Osteoblast (primary cell): ENCODE measurements around the gene FARP1. TPM values are rescaled to one million over a fixed set of nuclear protein-coding genes. Genes with fewer than 3 reads are reported as not detected.

ENCODE experiments used
- DNase-seq: peaks from one replicate; pipeline ENCODE4 v3.0.0; 2011; ENCODE audit warnings: low spot score, mixed read lengths; ENCODE audit not compliant: insufficient read length; ENCODE audit errors: missing footprints
- H2AFZ ChIP-seq: 2 replicates; pipeline ENCODE4 v1.6.0; 2011; ENCODE audit warnings: mild to moderate bottlenecking, low read length
- H3K27ac ChIP-seq: 2 replicates; pipeline ENCODE4 v1.5.1; 2011; ENCODE audit warnings: mild to moderate bottlenecking, low read depth, low read length, moderate library complexity
- H3K27me3 ChIP-seq: 2 replicates; pipeline ENCODE4 v1.6.0; 2012; ENCODE audit warnings: mild to moderate bottlenecking, control low read depth, inconsistent platforms, low read length, moderate library complexity; ENCODE audit not compliant: insufficient read depth
- H3K36me3 ChIP-seq: 2 replicates; pipeline ENCODE4 v1.5.1; 2011; ENCODE audit warnings: mild to moderate bottlenecking, low read length, control low read depth, moderate library complexity; ENCODE audit not compliant: insufficient read depth
- H3K4me1 ChIP-seq: 2 replicates; pipeline ENCODE4 v1.5.1; 2011; ENCODE audit warnings: mild to moderate bottlenecking, low read length, control low read depth, moderate library complexity; ENCODE audit not compliant: insufficient read depth
- H3K4me2 ChIP-seq: 2 replicates; pipeline ENCODE4 v1.6.0; 2011; ENCODE audit warnings: mild to moderate bottlenecking, low read length; ENCODE audit not compliant: insufficient read depth
- H3K4me3 ChIP-seq: fragments of 200-600 bp; sonication (generic); 3 replicates; pipeline ENCODE4 v1.5.1; 2012; ENCODE audit warnings: mild to moderate bottlenecking, low read length, inconsistent platforms; ENCODE audit not compliant: insufficient read depth
- H3K79me2 ChIP-seq: 2 replicates; pipeline ENCODE4 v1.6.0; 2012; ENCODE audit warnings: mild to moderate bottlenecking, low read length, control low read depth, inconsistent platforms; ENCODE audit not compliant: insufficient read depth
- H3K9me3 ChIP-seq: 2 replicates; pipeline ENCODE4 v1.5.1; 2011; ENCODE audit warnings: low read depth, low read length, control low read depth
- H4K20me1 ChIP-seq: 2 replicates; pipeline ENCODE4 v1.6.0; 2012; ENCODE audit warnings: mild to moderate bottlenecking, low read length, control low read depth; ENCODE audit not compliant: insufficient read depth
- total RNA-seq: library from RNA; depleted of rRNA; stranded (reverse); fragments of >200 nt; gene quantifications from 2 replicates; pipeline ENCODE4 v1.2.3, GENCODE V29; 2012
- TF ChIP-seq, protein P1 (sequence below): IDR thresholded peaks from 2 replicates; pipeline ENCODE4 v1.5.1; 2011; ENCODE audit warnings: mild to moderate bottlenecking, low read depth, low read length, moderate library complexity; ENCODE audit errors: extremely low read depth

The FARP1 gene
- total RNA-seq, 1 donor = 36.2 TPM

DNA sequence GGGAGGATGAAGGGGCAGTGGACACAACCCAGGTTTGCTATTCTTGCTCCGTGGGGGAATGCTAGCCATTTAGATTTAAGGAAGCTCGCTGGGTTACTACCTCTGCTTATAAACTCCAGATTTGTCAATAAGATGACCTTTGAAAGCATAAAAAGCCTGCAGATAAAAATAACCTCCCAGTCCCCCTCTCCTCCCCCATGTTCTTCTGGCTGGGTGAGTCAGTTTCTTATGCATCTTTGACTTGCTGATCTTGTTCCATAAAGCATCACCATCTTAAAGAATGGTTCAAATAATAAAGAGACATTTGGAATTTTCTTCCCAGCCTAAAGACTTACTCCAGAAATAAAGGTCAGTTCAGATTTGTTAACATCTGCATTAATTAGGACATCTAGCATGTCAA, 152.5 kb downstream of the FARP1 start:
- Histone ChIP-seq H4K20me1 (peaks cover 22% of the 10 kb centered on the region), H3K4me2 (no peak overlapping the region), H3K4me3 (no peak overlapping the region), H3K27ac (no peak overlapping the region), H2AFZ (no peak overlapping the region), H3K4me1 (peaks cover 17% of the 10 kb centered on the region), H3K27me3 (no peaks in the 10 kb centered on the region), H3K36me3 (no peaks in the 10 kb centered on the region), H3K79me2 (peaks cover 53% of the 10 kb centered on the region), H3K9me3 (no peaks in the 10 kb centered on the region)
- no peak for DNase-seq
- TF ChIP-seq, protein P1, sequence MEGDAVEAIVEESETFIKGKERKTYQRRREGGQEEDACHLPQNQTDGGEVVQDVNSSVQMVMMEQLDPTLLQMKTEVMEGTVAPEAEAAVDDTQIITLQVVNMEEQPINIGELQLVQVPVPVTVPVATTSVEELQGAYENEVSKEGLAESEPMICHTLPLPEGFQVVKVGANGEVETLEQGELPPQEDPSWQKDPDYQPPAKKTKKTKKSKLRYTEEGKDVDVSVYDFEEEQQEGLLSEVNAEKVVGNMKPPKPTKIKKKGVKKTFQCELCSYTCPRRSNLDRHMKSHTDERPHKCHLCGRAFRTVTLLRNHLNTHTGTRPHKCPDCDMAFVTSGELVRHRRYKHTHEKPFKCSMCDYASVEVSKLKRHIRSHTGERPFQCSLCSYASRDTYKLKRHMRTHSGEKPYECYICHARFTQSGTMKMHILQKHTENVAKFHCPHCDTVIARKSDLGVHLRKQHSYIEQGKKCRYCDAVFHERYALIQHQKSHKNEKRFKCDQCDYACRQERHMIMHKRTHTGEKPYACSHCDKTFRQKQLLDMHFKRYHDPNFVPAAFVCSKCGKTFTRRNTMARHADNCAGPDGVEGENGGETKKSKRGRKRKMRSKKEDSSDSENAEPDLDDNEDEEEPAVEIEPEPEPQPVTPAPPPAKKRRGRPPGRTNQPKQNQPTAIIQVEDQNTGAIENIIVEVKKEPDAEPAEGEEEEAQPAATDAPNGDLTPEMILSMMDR = no peak

- Histone ChIP-seq H3K27ac (no peak overlapping the region), H3K79me2 (peaks cover 54% of the 10 kb centered on the region), H3K36me3 (no peaks in the 10 kb centered on the region), H3K4me2 (no peak overlapping the region), H2AFZ (no peak overlapping the region), H3K9me3 (no peaks in the 10 kb centered on the region), H3K4me3 (no peak overlapping the region), H3K4me1 (peaks cover 26% of the 10 kb centered on the region), H3K27me3 (no peaks in the 10 kb centered on the region), H4K20me1 (peaks cover 28% of the 10 kb centered on the region)
- DNase-seq = no peak
- TF ChIP-seq, protein P1 = no peak
Measured at GRCh38 chr13:98297051-98297450, 154.2 kb downstream of the FARP1 start.

- TF ChIP-seq, protein P1 = no peak
- Histone ChIP-seq H3K36me3 (no peaks in the 10 kb centered on the region), H4K20me1 (peaks cover 33% of the 10 kb centered on the region), H3K79me2 (peaks cover 56% of the 10 kb centered on the region), H3K27me3 (no peaks in the 10 kb centered on the region), H3K4me3 (no peak overlapping the region), H3K4me1 (peaks cover 26% of the 10 kb centered on the region), H3K27ac (no peak overlapping the region), H3K4me2 (no peak overlapping the region), H3K9me3 (no peaks in the 10 kb centered on the region), H2AFZ (no peak overlapping the region)
- DNase-seq = no peak
Measured at GRCh38 chr13:98297745-98298144, 154.9 kb downstream of the FARP1 start.

DNA sequence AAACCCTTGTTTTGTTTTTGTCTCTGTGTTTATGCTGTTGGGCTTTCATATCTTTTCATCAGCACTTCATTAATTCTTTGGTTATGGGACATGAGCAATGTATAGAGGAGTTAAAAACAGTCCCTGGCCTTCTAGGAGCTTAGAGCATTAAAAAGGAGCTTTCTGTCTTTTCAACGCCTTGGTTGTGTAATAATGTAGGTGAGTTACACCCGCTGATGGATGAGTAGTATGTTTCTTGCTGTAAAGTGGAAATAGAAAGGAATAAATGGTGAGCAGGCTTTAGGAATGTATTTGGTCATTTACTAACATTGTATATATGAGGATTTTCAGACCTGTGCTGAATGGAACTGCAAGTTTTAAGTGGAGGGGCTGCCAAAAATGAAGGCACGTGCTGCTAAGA, 155.7 kb downstream of the FARP1 start:
- DNase-seq = no peak
- no peak overlapping the region for H3K27ac ChIP-seq
- H3K9me3 ChIP-seq = no peaks in the 10 kb centered on the region
- no peaks in the 10 kb centered on the region for H3K27me3 ChIP-seq
- H3K36me3 ChIP-seq = no peaks in the 10 kb centered on the region
- H3K4me1 ChIP-seq = peaks cover 22% of the 10 kb centered on the region
- no peak overlapping the region for H3K4me2 ChIP-seq
- H3K4me3 ChIP-seq = no peak overlapping the region
- peaks cover 58% of the 10 kb centered on the region for H3K79me2 ChIP-seq
- no peak overlapping the region for H2AFZ ChIP-seq
- TF ChIP-seq, protein P1 = no peak
- H4K20me1 ChIP-seq = peaks cover 30% of the 10 kb centered on the region
